H9 (cell line): ENCODE results near the gene KIF1A. TPM values are rescaled to one million over a fixed set of nuclear protein-coding genes. Genes with fewer than 3 reads are reported as not detected.

ENCODE experiments used
- DNase-seq: peaks from one replicate; pipeline ENCODE4 v3.0.0-alpha.2; 2017
- H2AFZ ChIP-seq: one replicate; pipeline ENCODE4 v1.6.1; 2013; ENCODE audit warnings: mild to moderate bottlenecking, low read length, control low read depth, moderate library complexity
- H2AK5ac ChIP-seq: 2 replicates; pipeline ENCODE4 v1.6.1; 2013; ENCODE audit warnings: low read length, control low read depth, mixed read lengths; ENCODE audit not compliant: insufficient read length
- H2BK120ac ChIP-seq: one replicate; pipeline ENCODE4 v1.6.1; 2013; ENCODE audit warnings: low read depth, mild to moderate bottlenecking, low read length, control low read depth, inconsistent platforms; ENCODE audit not compliant: poor library complexity, severe bottlenecking
- H2BK12ac ChIP-seq: 2 replicates; pipeline ENCODE4 v1.6.1; 2013; ENCODE audit warnings: low read length, control low read depth, mixed read lengths, low read depth; ENCODE audit not compliant: insufficient read length
- H2BK15ac ChIP-seq: 2 replicates; pipeline ENCODE4 v1.6.1; 2013; ENCODE audit warnings: low read depth, low read length, control low read depth
- H2BK20ac ChIP-seq: one replicate; pipeline ENCODE4 v1.6.1; 2013; ENCODE audit warnings: low read depth, mild to moderate bottlenecking, low read length, control low read depth, inconsistent platforms; ENCODE audit not compliant: poor library complexity, severe bottlenecking
- H2BK5ac ChIP-seq: 2 replicates; pipeline ENCODE4 v1.6.1; 2013; ENCODE audit warnings: low read length, control low read depth, mixed read lengths; ENCODE audit not compliant: insufficient read length
- H3K14ac ChIP-seq: 2 replicates; pipeline ENCODE4 v1.6.1; 2013; ENCODE audit warnings: low read length, control low read depth; ENCODE audit not compliant: insufficient read depth
- H3K18ac ChIP-seq: 2 replicates; pipeline ENCODE4 v1.6.1; 2013; ENCODE audit warnings: low read depth, mild to moderate bottlenecking, mixed read lengths, low read length, control low read depth; ENCODE audit not compliant: insufficient read length
- H3K23ac ChIP-seq: 2 replicates; pipeline ENCODE4 v1.6.1; 2013; ENCODE audit warnings: low read length, control low read depth, mixed read lengths, low read depth; ENCODE audit not compliant: insufficient read length
- H3K23me2 ChIP-seq: 2 replicates; pipeline ENCODE4 v1.6.1; 2013; ENCODE audit warnings: low read depth, mild to moderate bottlenecking, mixed read lengths, low read length, control low read depth; ENCODE audit not compliant: insufficient read length, poor library complexity, severe bottlenecking
- H3K27ac ChIP-seq: 2 replicates; pipeline ENCODE4 v1.5.1; 2013; ENCODE audit warnings: low read length, control low read depth, mixed read lengths, low read depth; ENCODE audit not compliant: insufficient read length
- H3K27me3 ChIP-seq: 2 replicates; pipeline ENCODE4 v1.6.1; 2013; ENCODE audit warnings: low read length, control low read depth, inconsistent platforms; ENCODE audit not compliant: insufficient read depth
- H3K4ac ChIP-seq: 2 replicates; pipeline ENCODE4 v1.6.1; 2013; ENCODE audit warnings: low read depth, mild to moderate bottlenecking, control low read depth, inconsistent platforms, low read length, moderate library complexity
- H3K4me1 ChIP-seq: 2 replicates; pipeline ENCODE4 v1.6.1; 2013; ENCODE audit warnings: low read length, control low read depth, inconsistent platforms; ENCODE audit not compliant: insufficient read depth
- H3K4me2 ChIP-seq: 2 replicates; pipeline ENCODE4 v1.6.1; 2013; ENCODE audit warnings: low read length, control low read depth, mixed read lengths; ENCODE audit not compliant: insufficient read length, insufficient read depth
- H3K56ac ChIP-seq: 2 replicates; pipeline ENCODE4 v1.6.1; 2013; ENCODE audit warnings: low read depth, mild to moderate bottlenecking, mixed read lengths, low read length, control low read depth; ENCODE audit not compliant: insufficient read length
- H3K79me1 ChIP-seq: 2 replicates; pipeline ENCODE4 v1.6.1; 2013; ENCODE audit warnings: low read depth, mild to moderate bottlenecking, moderate library complexity, low read length, control low read depth, inconsistent platforms; ENCODE audit not compliant: insufficient read depth, poor library complexity, severe bottlenecking
- H3K79me2 ChIP-seq: 2 replicates; pipeline ENCODE4 v1.6.1; 2013; ENCODE audit warnings: low read length, control low read depth, inconsistent platforms; ENCODE audit not compliant: insufficient read depth
- H3K9ac ChIP-seq: 2 replicates; pipeline ENCODE4 v1.6.1; 2013; ENCODE audit warnings: low read length, control low read depth, mixed read lengths; ENCODE audit not compliant: insufficient read length; ENCODE audit errors: extremely low read depth
- H3K9me3 ChIP-seq: one replicate; pipeline ENCODE4 v1.6.1; 2013; ENCODE audit warnings: low read depth, low read length, inconsistent platforms; ENCODE audit not compliant: control insufficient read depth
- H3T11ph ChIP-seq: one replicate; pipeline ENCODE4 v1.6.1; 2013; ENCODE audit warnings: mild to moderate bottlenecking, low read length, control low read depth, inconsistent platforms
- H4K20me1 ChIP-seq: one replicate; pipeline ENCODE4 v1.6.1; 2013; ENCODE audit not compliant: control insufficient read depth, insufficient read length, insufficient read depth
- H4K5ac ChIP-seq: 2 replicates; pipeline ENCODE4 v1.6.1; 2013; ENCODE audit warnings: low read depth, mild to moderate bottlenecking, mixed read lengths, low read length, control low read depth; ENCODE audit not compliant: insufficient read length
- H4K8ac ChIP-seq: replicated peaks from 2 replicates; pipeline ENCODE4 v1.6.1; 2013; ENCODE audit warnings: low read length, control low read depth, mixed read lengths, low read depth; ENCODE audit not compliant: insufficient read length
- H4K91ac ChIP-seq: 2 replicates; pipeline ENCODE4 v1.6.1; 2013; ENCODE audit warnings: low read depth, mild to moderate bottlenecking, moderate library complexity, mixed read lengths, low read length, control low read depth; ENCODE audit not compliant: insufficient read length
- H3K27ac Mint-ChIP-seq, 3 experiments: 2 replicates in 2 of 3; 3 replicates in 1 of 3; pipeline ENCODE4 v1.8.0; 2020 to 2021; ENCODE audit warnings: mixed read lengths in 3 of 3, mild to moderate bottlenecking in 1 of 3, moderate library complexity in 1 of 3
- H3K27me3 Mint-ChIP-seq: 2 replicates; pipeline ENCODE4 v1.8.0; 2021; ENCODE audit warnings: low read depth, mild to moderate bottlenecking, moderate library complexity, mixed read lengths
- H3K36me3 Mint-ChIP-seq, 3 experiments: 2 replicates in 2 of 3; 3 replicates in 1 of 3; pipeline ENCODE4 v1.8.0; 2020 to 2021; ENCODE audit warnings: low read depth in 3 of 3, mixed read lengths in 3 of 3; ENCODE audit not compliant: insufficient read depth in 1 of 3
- H3K4me1 Mint-ChIP-seq, 2 experiments: 2 replicates each; pipeline ENCODE4 v1.8.0; 2020; ENCODE audit warnings: mixed read lengths in 2 of 2
- H3K4me3 Mint-ChIP-seq, 2 experiments: 2 replicates in 1 of 2; 3 replicates in 1 of 2; pipeline ENCODE4 v1.8.0; 2020 to 2021; ENCODE audit warnings: mild to moderate bottlenecking in 2 of 2, mixed read lengths in 2 of 2, moderate library complexity in 1 of 2
- H3K9me3 Mint-ChIP-seq, 2 experiments: 2 replicates in 1 of 2; 3 replicates in 1 of 2; pipeline ENCODE4 v1.8.0; 2020; ENCODE audit warnings: mild to moderate bottlenecking in 2 of 2, mixed read lengths in 2 of 2, moderate library complexity in 1 of 2
- WGBS: extraction: QIAGEN DNeasy Blood & Tissue Kit; methylation state at CpG from one replicate; pipeline ENCODE4 v1.1.7; 2013; ENCODE audit warnings: missing lambda C conversion rate, low lambda C conversion rate, mixed read lengths; ENCODE audit not compliant: insufficient read length; ENCODE audit errors: extremely low coverage; 5-methylcytosine and 5-hydroxymethylcytosine counted together
- total RNA-seq: library from RNA; stranded (reverse); gene quantifications from 2 replicates; pipeline ENCODE4 v1.2.1, GENCODE V29; 2021
- TF ChIP-seq, protein P1 (sequence below): fragments of 200-600 bp; sonication (generic); conservative IDR thresholded peaks from 3 replicates; pipeline ENCODE4 v1.8.0; 2021; ENCODE audit warnings: antibody characterized with exemption, mild to moderate bottlenecking

The KIF1A gene
- total RNA-seq, 1 experiment from 2014 or later = 204 TPM

DNA sequence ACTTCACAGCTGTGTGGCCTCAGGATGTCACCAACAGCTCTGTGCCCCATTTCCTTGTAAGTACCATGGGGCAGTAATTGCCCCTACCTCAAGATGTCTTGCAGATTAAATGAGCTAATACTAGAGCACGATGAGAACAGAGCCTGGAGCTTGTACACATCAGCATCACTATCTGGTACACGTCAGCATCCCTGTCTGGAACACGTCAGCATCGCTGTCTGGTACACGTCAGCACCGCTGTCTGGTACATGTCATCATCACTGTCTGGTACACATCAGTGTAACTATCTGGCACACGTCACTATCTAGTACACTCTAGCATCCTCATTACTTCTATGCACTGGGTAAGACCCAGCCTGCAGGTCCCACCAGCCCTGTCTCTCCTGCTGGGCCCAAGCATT lies 91.2 kb downstream of the KIF1A start:
- Histone ChIP-seq H3K14ac (no peak overlapping the region), H4K20me1 (no peaks in the 10 kb centered on the region), H2BK20ac (no peak overlapping the region), H2BK5ac (no peak overlapping the region), H2BK15ac (no peak overlapping the region), H3K9me3 (no peaks in the 10 kb centered on the region), H3K4ac (no peak overlapping the region), H3K56ac (no peak overlapping the region), H3K23me2 (no peaks in the 10 kb centered on the region), H2AK5ac (no peak overlapping the region), H3K23ac (no peak overlapping the region), H4K91ac (no peak overlapping the region), H3K4me1 (no peaks in the 10 kb centered on the region), H2BK12ac (no peak overlapping the region), H3K4me2 (no peak overlapping the region), H3K79me2 (no peaks in the 10 kb centered on the region), H2AFZ (no peak overlapping the region), H4K8ac (no peak overlapping the region), H3K79me1 (no peaks in the 10 kb centered on the region), H3K18ac (no peak overlapping the region), H2BK120ac (no peak overlapping the region), H3T11ph (no peak overlapping the region), H4K5ac (no peak overlapping the region), H3K9ac (no peak overlapping the region), H3K27me3 (no peaks in the 10 kb centered on the region), H3K27ac (no peak overlapping the region)
- Mint-ChIP-seq H3K4me3 (no peak overlapping the region), H3K27ac (peak overlapping the region in 1 of 3 experiments; percentile 83; a peak in 1 of 7 replicates), H3K9me3 (no peaks in the 10 kb centered on the region), H3K36me3 (peaks cover 25 to 58% (median 43%) of the 10 kb centered on the region in 3 experiments; a peak in 6 of 7 replicates), H3K27me3 (no peaks in the 10 kb centered on the region; the same call in none of the 2 replicates), H3K4me1 (no peaks in the 10 kb centered on the region)
- no peak for DNase-seq
- no CpG with 5 or more reads among the region's 7 CpGs for WGBS
- TF ChIP-seq, protein P1, sequence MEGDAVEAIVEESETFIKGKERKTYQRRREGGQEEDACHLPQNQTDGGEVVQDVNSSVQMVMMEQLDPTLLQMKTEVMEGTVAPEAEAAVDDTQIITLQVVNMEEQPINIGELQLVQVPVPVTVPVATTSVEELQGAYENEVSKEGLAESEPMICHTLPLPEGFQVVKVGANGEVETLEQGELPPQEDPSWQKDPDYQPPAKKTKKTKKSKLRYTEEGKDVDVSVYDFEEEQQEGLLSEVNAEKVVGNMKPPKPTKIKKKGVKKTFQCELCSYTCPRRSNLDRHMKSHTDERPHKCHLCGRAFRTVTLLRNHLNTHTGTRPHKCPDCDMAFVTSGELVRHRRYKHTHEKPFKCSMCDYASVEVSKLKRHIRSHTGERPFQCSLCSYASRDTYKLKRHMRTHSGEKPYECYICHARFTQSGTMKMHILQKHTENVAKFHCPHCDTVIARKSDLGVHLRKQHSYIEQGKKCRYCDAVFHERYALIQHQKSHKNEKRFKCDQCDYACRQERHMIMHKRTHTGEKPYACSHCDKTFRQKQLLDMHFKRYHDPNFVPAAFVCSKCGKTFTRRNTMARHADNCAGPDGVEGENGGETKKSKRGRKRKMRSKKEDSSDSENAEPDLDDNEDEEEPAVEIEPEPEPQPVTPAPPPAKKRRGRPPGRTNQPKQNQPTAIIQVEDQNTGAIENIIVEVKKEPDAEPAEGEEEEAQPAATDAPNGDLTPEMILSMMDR = no peak
